Prostate gland (tissue), 2 donors: Measurements from ENCODE around the gene PAF1.

Source experiments
- CTCF ChIP-seq, 4 experiments: fragments of 200-600 bp in 2 of 4; fragments of 450-650 bp in 2 of 4; sonication (generic) in 2 of 4; IDR thresholded peaks; 1 replicate in 3 of 4; 2 replicates in 1 of 4; pipeline ENCODE4 v1.5.1; 2016 to 2019; ENCODE audit warnings: antibody characterized with exemption in 4 of 4, mild to moderate bottlenecking in 2 of 4, moderate library complexity in 2 of 4
- POLR2A ChIP-seq: fragments of 450-650 bp; IDR thresholded peaks from one replicate; pipeline ENCODE4 v1.6.1; 2016; ENCODE audit warnings: antibody characterized with exemption, mild to moderate bottlenecking

- TF ChIP-seq CTCF (IDR thresholded peaks at IDR 0.05) = no peak
- TF ChIP-seq POLR2A = no peak
Observed at GRCh38 chr19:39434123-39435076, 43.5 kb upstream of the PAF1 start.
